Neural progenitor cell (in vitro differentiated cells): Measurements from ENCODE around the gene MASP1.

ENCODE experiments used
- CTCF ChIP-seq: fragments of 200-600 bp; sonication (generic); IDR thresholded peaks from 2 replicates; pipeline ENCODE4 v1.5.1; 2017; ENCODE audit warnings: antibody characterized with exemption, mild to moderate bottlenecking
- EZH2 ChIP-seq: fragments of 200-600 bp; sonication (generic); IDR thresholded peaks from 2 replicates; pipeline ENCODE4 v1.6.1; 2017; ENCODE audit warnings: antibody characterized with exemption, mild to moderate bottlenecking, moderate library complexity
- EZH2phosphoT487 ChIP-seq: fragments of 200-600 bp; sonication (generic); IDR thresholded peaks from 2 replicates; pipeline ENCODE4 v1.6.1; 2017; ENCODE audit warnings: antibody characterized with exemption

- TF ChIP-seq CTCF (no peak), EZH2 (no peak), EZH2phosphoT487 (no peak)
Observed at GRCh38 chr3:187238239-187238638, 53.3 kb downstream of the MASP1 start.
